Motor neuron (in vitro differentiated cells): ENCODE data around the gene CLTRN. TPM values are rescaled to one million over a fixed set of nuclear protein-coding genes. Genes with fewer than 3 reads are reported as not detected.
"Not testable (repeated sequence)": the region's sequence is repeated elsewhere in the genome, so short reads cannot be mapped to it uniquely, and the experiment has no call there.

Source experiments
- ATAC-seq, 8 experiments: fragments of 200-7000 bp; cut with Tn5 transposase; replicated peaks in 6 of 8; 2 replicates each; pipeline ENCODE4 v1.8.0; 2021; ENCODE audit warnings: mild to moderate bottlenecking in 8 of 8, moderate library complexity in 8 of 8
- H3K27ac ChIP-seq, 2 donors: fragments of 250-450 bp; sonication (Bioruptor Pico); 2 replicates each; pipeline ENCODE4 v1.9.0; 2021; ENCODE audit warnings: antibody characterized with exemption in 2 of 2, mild to moderate bottlenecking in 2 of 2, moderate library complexity in 1 of 2
- H3K4me1 ChIP-seq, 2 donors: fragments of 250-450 bp; sonication (Bioruptor Pico); replicated peaks in 1 of 2; 2 replicates each; pipeline ENCODE4 v1.6.1; 2021; ENCODE audit warnings: antibody characterized with exemption in 2 of 2, mild to moderate bottlenecking in 2 of 2, moderate library complexity in 1 of 2
- H3K4me3 ChIP-seq, 5 donors: fragments of 250-450 bp; sonication (Bioruptor Pico); 2 replicates each; pipeline ENCODE4 v1.9.0; 2021; ENCODE audit warnings: antibody characterized with exemption in 5 of 5, mild to moderate bottlenecking in 5 of 5, moderate library complexity in 4 of 5
- WGBS, 10 experiments: fragments of 450-650 bp; shearing (Covaris generic); methylation state at CpG; one replicate each; pipeline ENCODE4 v1.0.0; 2022; 5-methylcytosine and 5-hydroxymethylcytosine counted together
- in situ Hi-C, 9 experiments: fragments of 400-800 bp; cut with MboI; loops; one replicate each; pipeline ENCODE4 v1.15.0; 2021; ENCODE audit warnings: low sequenced_read_pairs in 9 of 9, low pct_unique_long_range_greater_than_20kb in 2 of 9; ENCODE audit not compliant: unreplicated experiment in 9 of 9
- total RNA-seq, 8 experiments: library from RNA; unstranded; fragments of 300-600 nt; gene quantifications; 2 replicates each; pipeline versions ENCODE4 v1.2.3 to v1.2.4, GENCODE V29; 2022

The CLTRN gene
- total RNA-seq, 8 experiments from 2014 or later = 0.28 to 2.2 (median 1.0) TPM; not detected in 1

DNA sequence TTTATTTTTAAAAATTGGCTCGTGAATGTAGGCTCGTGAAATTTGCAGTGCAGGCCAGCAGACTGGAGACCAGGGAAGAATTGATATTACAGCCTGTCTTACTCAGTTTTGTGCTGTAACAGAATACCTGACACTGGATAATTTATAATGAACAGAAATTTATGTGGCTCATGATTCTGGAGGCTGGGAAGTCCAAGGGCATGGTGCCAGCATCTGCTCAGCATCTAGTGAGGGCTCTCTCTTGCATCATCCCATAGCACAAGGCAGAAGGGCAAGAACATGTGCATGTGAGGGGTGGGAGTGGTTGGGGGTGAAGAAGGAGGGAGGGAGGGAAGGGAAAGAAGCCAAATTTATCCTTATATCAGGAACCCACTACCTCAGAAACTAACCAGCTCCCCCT lies 13.7 kb upstream of the CLTRN start:
- Histone ChIP-seq H3K27ac (no peak overlapping the region), H3K4me1 (peaks cover 3 to 9% of the 10 kb centered on the region in 2 donors), H3K4me3 (no peak overlapping the region)
- WGBS, 10 experiments = 92% methylated on average over 2 of the region's 2 CpGs; no CpG with 5 or more reads in 9 of the 10 experiments
- in situ Hi-C loops = loop anchor here in 1 of 9 experiments (25.0 kb wide), 1 partner anchor 109 kb away; the partner anchor contains the start of gene ZRSR2
- ATAC-seq = no peak

DNA sequence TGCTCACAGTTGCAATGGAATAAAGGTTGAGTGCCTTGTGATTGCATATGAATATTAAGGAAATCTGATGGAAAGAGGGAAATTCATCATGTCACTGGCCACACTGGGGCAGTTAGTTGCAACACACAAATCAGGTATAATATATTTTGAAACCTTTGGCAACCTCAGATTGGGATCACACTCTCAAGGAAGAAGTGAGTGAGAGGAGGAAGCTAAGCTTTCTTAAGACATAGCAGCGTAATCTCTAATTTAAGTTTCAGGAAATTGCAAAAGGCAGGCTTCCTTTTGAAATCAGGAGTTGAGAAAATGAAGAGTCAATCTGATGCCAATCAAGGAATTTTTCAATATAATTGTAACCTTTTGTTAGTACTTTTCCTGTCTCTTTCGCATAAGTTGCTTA lies 12.3 kb upstream of the CLTRN start:
- WGBS, 10 experiments = 29 to 100% (median 100%) methylated on average over 1 to 2 of the region's 2 CpGs; no CpG with 5 or more reads in 3 of the 10 experiments
- no peak overlapping the region for H3K27ac ChIP-seq
- peaks cover 3 to 9% of the 10 kb centered on the region in 2 donors for H3K4me1 ChIP-seq
- H3K4me3 ChIP-seq = peak overlapping the region in 4 of 5 donors; percentile 82 to 99 (median 92)
- in situ Hi-C loops = loop anchor here in 1 of 9 experiments (25.0 kb wide), 1 partner anchor 110 kb away; the partner anchor contains the start of gene ZRSR2
- no peak for ATAC-seq

DNA sequence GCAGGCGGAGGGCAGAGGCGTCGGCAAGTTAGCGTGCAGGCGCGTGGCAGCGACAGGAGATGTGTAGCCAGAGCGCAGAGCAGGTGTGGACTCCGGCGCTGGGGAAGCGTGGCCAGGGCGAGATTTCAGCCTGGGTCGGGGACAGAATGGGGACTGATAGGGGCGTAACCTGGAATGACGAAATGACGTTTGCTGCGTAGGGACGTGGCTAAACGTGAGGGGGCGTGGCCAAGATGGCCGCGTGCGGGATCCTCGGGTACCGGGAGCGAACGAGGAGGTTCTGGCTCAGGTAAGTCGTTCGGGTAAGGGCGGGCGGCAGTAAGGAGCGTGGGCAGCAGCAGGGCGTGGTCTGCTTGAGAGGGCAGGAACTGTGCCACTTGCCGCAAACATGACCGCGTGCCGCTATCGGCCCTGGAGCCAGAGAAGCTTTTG lies 10.9 kb upstream of the CLTRN start:
- 0 to 3% methylated on average over 5 to 7 of the region's 38 CpGs; no CpG with 5 or more reads in 8 of the 10 experiments for WGBS, 10 experiments
- peak; percentile 42 to 71 (median 65) for ATAC-seq
- in situ Hi-C loops = loop anchor here in 1 of 9 experiments (25.0 kb wide), 1 partner anchor 112 kb away; the partner anchor contains the start of gene ZRSR2
- peak overlapping the region; percentile 58 to 99 (median 86) for H3K4me3 ChIP-seq
- H3K27ac ChIP-seq = peak overlapping the region; percentile 98 to 100
- H3K4me1 ChIP-seq = peaks cover 3 to 9% of the 10 kb centered on the region in 2 donors

DNA sequence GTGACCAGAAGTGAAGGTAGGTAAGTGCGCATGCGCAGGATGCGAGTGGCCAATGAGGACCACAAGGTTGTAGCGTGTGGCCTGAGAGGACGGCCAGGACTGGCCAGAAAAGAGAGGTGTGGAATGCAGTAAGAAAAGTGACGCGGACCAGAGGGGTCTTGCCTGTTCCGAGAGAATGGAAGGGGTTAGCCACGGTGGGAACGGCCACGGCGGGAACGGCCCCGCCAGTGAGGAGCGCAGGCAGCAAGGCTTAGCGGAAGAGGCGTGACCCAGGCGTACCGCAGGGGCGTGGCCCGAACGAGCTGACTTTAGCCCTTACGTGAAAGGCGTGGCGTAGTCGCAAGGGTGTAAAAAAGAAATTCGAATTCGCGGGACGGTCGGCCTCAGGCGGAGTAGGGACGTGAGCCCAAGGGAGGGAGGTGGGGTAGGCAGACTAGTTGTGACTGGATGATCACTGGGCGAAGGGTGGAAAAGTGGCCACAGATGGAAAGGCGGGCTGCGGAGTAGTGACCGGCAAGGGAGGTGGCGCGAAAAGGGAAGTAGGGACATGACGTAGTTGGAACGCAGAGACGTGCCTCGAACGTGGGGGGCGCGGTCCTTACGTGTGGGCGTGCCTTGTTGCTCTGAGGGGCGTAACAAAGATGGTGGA lies 10.4 kb upstream of the CLTRN start:
- ATAC-seq = peak; percentile 72 to 88 (median 86)
- H3K4me3 ChIP-seq = peak overlapping the region; percentile 58 to 99 (median 86)
- peaks cover 3 to 9% of the 10 kb centered on the region in 2 donors for H3K4me1 ChIP-seq
- in situ Hi-C loops = loop anchor here in 2 of 9 experiments (25.0 kb wide), 2 partner anchors 112 to 188 kb away; partner anchors contain the start of genes PIR (in 1 of the 2) and ZRSR2 (in 1 of the 2)
- H3K27ac ChIP-seq = peak overlapping the region; percentile 98 to 100
- 0 to 1% (median 0%) methylated on average over 7 to 25 of the region's 49 CpGs; no CpG with 5 or more reads in 7 of the 10 experiments for WGBS, 10 experiments

DNA sequence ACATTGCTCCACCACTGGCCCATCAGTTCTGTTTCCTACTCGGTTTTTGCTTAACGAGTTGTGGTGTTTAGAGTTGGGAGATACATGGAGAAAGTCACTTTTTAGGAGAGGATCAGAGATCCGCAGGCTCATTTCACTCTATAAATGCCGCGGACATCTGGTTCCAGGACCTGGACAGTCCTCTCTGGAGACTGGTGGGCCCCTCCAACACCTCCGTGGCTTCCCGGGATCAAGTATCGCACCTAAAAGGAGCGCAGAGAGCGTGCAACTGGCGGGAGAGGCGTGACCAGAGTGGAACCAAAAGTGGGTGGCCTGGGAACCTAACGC lies 9.9 kb upstream of the CLTRN start:
- H3K4me3 ChIP-seq = peak overlapping the region; percentile 58 to 99 (median 86)
- H3K27ac ChIP-seq = peak overlapping the region; percentile 98 to 100
- no peak for ATAC-seq
- WGBS, 10 experiments = 0% methylated on average over 1 to 8 of the region's 13 CpGs; no CpG with 5 or more reads in 8 of the 10 experiments
- in situ Hi-C loops = loop anchor here in 1 of 9 experiments (25.0 kb wide), 1 partner anchor 187 kb away; the partner anchor contains the start of gene PIR
- peaks cover 3 to 9% of the 10 kb centered on the region in 2 donors for H3K4me1 ChIP-seq

DNA sequence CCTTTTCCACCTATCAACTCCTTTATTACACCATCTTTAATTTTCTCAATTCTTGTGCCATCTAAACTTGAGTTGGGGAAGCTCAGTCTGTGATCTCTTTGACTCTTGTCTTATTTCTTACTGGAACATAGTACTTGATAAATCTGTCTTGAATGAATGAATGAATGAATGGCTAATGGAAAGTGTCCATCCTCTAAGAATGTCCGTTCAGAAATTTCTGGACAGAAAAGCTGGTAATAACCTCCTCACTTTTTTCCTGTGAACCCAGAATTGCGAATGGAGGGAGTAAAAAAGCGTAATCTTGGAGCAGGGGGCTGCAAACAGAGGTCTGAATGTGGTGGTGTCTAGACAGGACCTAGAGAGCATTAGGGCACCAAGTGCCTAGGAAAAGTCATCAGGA lies 9.4 kb upstream of the CLTRN start:
- peaks cover 3 to 9% of the 10 kb centered on the region in 2 donors for H3K4me1 ChIP-seq
- 0 to 100% (median 50%) methylated on average over 1 to 2 of the region's 3 CpGs; no CpG with 5 or more reads in 6 of the 10 experiments for WGBS, 10 experiments
- peak overlapping the region; percentile 98 to 100 for H3K27ac ChIP-seq
- in situ Hi-C loops = loop anchor here in 1 of 9 experiments (25.0 kb wide), 1 partner anchor 187 kb away; the partner anchor contains the start of gene PIR
- no peak for ATAC-seq
- peak overlapping the region; percentile 58 to 99 (median 86) for H3K4me3 ChIP-seq

DNA sequence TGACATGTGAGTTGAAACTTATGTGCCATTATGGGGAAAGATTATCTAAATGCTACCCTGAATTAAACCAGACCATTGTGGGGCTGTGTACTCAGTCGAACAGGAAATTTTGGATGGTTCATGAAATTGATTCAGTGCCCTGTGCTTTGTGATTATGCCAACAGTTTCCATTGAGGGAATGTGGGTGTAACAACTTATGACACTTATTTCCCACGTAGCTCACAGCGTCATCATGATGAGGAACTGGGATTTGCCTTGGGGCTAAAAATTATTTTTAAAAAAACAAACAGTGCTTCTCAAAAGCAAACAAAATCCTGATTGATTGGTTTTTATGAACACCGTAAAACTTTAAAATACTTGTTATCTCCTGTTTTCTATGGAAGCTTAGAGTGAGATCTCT lies 8.3 kb upstream of the CLTRN start:
- Histone ChIP-seq H3K4me3 (no peak overlapping the region), H3K27ac (no peak overlapping the region), H3K4me1 (peaks cover 3 to 9% of the 10 kb centered on the region in 2 donors)
- WGBS, 10 experiments = 75 to 100% (median 100%) methylated on average over 1 to 4 of the region's 4 CpGs; no CpG with 5 or more reads in 3 of the 10 experiments
- in situ Hi-C loops = loop anchor here in 1 of 9 experiments (25.0 kb wide), 1 partner anchor 186 kb away; the partner anchor contains the start of gene PIR
- no peak for ATAC-seq

DNA sequence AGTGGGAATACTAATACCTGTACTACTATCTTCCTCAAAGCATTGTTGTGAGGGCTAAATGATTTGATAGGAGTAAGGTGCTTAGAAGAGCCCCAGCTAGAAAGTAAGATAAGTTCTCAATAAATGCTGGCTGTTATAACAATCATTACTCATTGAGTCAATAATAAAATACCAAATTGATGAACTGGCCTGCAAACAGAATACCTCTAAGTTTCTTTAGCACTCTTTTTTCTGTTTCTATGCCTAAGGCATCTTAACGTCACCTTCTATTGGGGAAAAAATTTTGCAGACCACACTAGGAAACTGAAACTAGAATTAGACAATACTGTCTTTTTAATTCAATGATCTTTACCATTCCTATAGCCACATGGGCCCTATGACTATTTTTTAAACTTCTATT lies 1.2 kb downstream of the CLTRN start:
- 38 to 100% (median 83%) methylated on average over 1 of the region's 1 CpG; no CpG with 5 or more reads in 6 of the 10 experiments for WGBS, 10 experiments
- in situ Hi-C loops = loop anchor here in 1 of 9 experiments (25.0 kb wide), 1 partner anchor 176 kb away; the partner anchor contains the start of gene PIR
- Histone ChIP-seq H3K4me1 (no peaks in the 10 kb centered on the region), H3K27ac (no peak overlapping the region), H3K4me3 (no peak overlapping the region)
- ATAC-seq = no peak

DNA sequence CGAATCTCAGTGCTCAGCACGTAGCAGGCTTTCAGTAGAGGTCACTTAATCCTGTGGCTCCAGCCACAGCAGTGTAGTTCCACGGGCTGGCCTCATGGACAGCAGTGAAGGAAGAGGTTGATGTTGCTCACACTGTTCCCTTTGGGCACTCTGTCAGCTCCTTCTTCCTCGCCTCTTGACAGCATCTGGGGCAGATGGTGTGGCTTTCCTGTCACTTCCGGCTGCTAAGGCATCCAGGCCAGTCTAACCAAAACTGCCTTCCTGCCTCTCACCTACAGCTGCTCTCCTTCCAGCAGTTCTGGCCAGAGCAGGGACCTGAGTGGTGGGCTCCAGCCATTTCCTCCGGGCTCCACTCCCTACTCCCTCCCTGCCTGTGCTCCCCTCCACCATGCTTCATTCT lies 9.8 kb downstream of the CLTRN start:
- 100% methylated on average over 2 of the region's 6 CpGs; no CpG with 5 or more reads in 9 of the 10 experiments for WGBS, 10 experiments
- H3K27ac ChIP-seq, H3K4me3 ChIP-seq, ATAC-seq, H3K4me1 ChIP-seq: not testable (repeated sequence)
- in situ Hi-C loops = loop anchor here in 1 of 9 experiments (25.0 kb wide), 1 partner anchor 168 kb away; the partner anchor contains the start of gene PIR

DNA sequence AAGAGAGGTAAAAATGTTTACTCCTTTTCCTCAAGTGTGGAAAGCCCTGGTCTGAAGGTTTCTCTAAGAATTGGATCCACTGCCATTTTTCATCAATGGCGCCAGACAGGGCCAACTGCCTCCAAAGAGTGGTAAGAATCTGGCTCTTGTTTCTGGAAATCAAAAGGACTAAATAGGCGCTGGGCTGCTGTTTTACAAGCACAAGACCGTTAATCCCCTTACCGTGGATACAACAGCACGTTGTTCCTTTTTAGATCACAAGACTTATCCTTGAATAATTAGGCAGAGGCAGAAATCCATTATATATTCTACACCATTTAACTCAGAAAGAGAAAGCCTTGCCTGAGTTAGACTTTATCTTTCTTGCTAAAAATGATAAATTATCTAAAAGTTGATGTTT lies 10.6 kb downstream of the CLTRN start:
- no peak overlapping the region for H3K27ac ChIP-seq
- 11 to 85% (median 72%) methylated on average over 1 to 5 of the region's 5 CpGs; no CpG with 5 or more reads in 6 of the 10 experiments for WGBS, 10 experiments
- no peak for ATAC-seq
- H3K4me1 ChIP-seq = no peaks in the 10 kb centered on the region
- no peak overlapping the region for H3K4me3 ChIP-seq
- in situ Hi-C loops = loop anchor here in 1 of 9 experiments (25.0 kb wide), 1 partner anchor 167 kb away; the partner anchor contains the start of gene PIR

DNA sequence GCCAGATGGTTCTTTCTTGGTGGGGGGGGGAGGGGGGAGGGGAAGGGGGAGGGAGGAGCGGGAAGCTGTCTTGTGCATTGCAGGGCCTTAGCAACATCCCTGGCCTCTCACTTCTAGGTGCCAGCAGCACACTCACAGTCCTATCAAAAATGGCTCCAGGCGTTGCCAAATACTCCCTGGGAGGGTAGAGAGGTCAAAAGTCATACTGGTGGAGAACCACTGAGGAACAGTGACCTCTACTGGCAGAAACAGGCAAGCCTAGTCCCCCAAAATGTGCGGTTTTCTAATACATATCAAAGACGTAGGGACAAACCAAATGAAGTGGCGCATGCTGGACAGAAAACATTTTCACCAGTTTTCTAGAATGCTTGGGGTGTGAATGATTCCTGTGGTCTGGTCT lies 17.1 kb downstream of the CLTRN start:
- H3K27ac ChIP-seq, H3K4me3 ChIP-seq, H3K4me1 ChIP-seq, in situ Hi-C loops: not testable (repeated sequence)
- ATAC-seq = peak in 1 of 8 experiments; percentile 32
- no CpG with 5 or more reads among the region's 5 CpGs for WGBS, 10 experiments

DNA sequence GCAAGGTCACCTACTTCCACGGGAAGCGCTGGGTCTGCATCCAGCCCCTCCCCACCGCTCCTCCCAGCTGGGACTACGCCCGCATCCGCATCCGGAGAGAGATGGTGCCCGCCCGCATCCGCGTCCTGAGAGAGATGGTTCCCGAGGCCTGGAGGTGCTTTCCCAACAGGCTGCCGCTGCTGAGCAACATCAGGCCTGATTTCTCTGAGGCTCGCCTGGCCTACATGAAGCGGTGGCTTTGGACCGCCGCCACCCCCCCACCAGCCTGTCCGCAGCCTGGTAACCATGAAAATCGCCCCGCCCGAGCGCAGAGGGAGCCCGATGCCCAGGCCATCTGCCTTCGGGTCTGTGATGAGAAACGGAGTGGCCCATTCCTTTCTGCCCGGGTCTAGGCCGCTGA lies 18.1 kb downstream of the CLTRN start:
- no peak for ATAC-seq
- WGBS, 10 experiments = no CpG with 5 or more reads among the region's 27 CpGs
- in situ Hi-C loops = no loop called here
- no peaks in the 10 kb centered on the region for H3K4me1 ChIP-seq
- no peak overlapping the region for H3K4me3 ChIP-seq
- no peak overlapping the region for H3K27ac ChIP-seq

DNA sequence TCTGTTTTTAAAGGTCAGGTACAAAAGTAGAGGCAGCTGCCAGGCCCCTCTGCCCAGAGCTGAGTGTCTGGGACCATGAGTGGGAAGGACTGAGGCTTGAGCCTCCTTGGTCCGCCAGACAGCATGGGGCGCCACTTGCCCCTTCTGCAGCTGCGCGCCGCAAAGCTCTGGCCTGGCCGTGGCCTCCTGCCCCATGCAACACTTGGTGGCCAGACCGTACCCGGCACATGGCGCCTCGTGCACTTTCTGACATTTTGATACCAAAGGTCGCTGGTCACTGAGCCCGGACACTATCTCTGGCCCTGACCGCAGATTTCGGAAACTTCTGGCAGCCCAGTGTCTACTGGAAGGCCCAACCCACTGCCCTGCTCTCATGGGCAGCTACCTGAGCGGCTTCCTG lies 18.6 kb downstream of the CLTRN start:
- Histone ChIP-seq H3K4me1 (no peaks in the 10 kb centered on the region), H3K27ac (no peak overlapping the region), H3K4me3 (no peak overlapping the region)
- in situ Hi-C loops = no loop called here
- ATAC-seq = no peak
- no CpG with 5 or more reads among the region's 15 CpGs for WGBS, 10 experiments
